SJCRH30 (cell line): ENCODE measurements around the gene C17orf58. TPM values are rescaled to one million over a fixed set of nuclear protein-coding genes. Genes with fewer than 3 reads are reported as not detected.
"Not testable (repeated sequence)": the region's sequence is repeated elsewhere in the genome, so short reads cannot be mapped to it uniquely, and the experiment has no call there.

Experiments used
- DNase-seq, 2 experiments: peaks; one replicate each; pipeline ENCODE4 v3.0.0-alpha.2; 2015 to 2020
- H3K27ac ChIP-seq: fragments of 250-450 bp; sonication (Bioruptor Pico); 2 replicates; pipeline ENCODE4 v1.5.1; 2020; ENCODE audit warnings: mild to moderate bottlenecking, moderate library complexity
- H3K27me3 ChIP-seq: fragments of 250-450 bp; sonication (Bioruptor Pico); 2 replicates; pipeline ENCODE4 v1.5.1; 2020; ENCODE audit warnings: mild to moderate bottlenecking, moderate library complexity
- H3K36me3 ChIP-seq: fragments of 250-450 bp; sonication (Bioruptor Pico); 2 replicates; pipeline ENCODE4 v1.5.1; 2020; ENCODE audit warnings: mild to moderate bottlenecking, moderate library complexity
- H3K4me1 ChIP-seq: fragments of 250-450 bp; sonication (Bioruptor Pico); 2 replicates; pipeline ENCODE4 v1.5.1; 2020; ENCODE audit warnings: mild to moderate bottlenecking, moderate library complexity
- H3K4me3 ChIP-seq: fragments of 250-450 bp; sonication (Bioruptor Pico); 2 replicates; pipeline ENCODE4 v1.5.1; 2020; ENCODE audit warnings: mild to moderate bottlenecking, moderate library complexity
- H3K9me3 ChIP-seq: fragments of 250-450 bp; sonication (Bioruptor Pico); replicated peaks from 2 replicates; pipeline ENCODE4 v1.5.1; 2020; ENCODE audit warnings: mild to moderate bottlenecking, moderate library complexity
- total RNA-seq: library from RNA; depleted of rRNA; stranded (reverse); fragments of >200 nt; shearing (Covaris generic); gene quantifications from 2 replicates; pipeline ENCODE4 v1.2.3, GENCODE V29; 2014; rRNA removed

Gene C17orf58
- 11.3 and 12.7 TPM in 2 replicates for total RNA-seq

GRCh38 chr17:67996301-67997171, at the start of gene C17orf58:
Gene C17orf58 (minus strand): TSS chr17:67996469. CDS start chr17:67996198, 271 bp downstream.
- not testable (repeated sequence) for H3K36me3 ChIP-seq, H3K9me3 ChIP-seq, H3K27me3 ChIP-seq, H3K27ac ChIP-seq, H3K4me1 ChIP-seq, DNase-seq
- peak within 1 kb of the TSS; percentile 93 for H3K4me3 ChIP-seq

GRCh38 chr17:68036304-68037147, 40.3 kb upstream of the C17orf58 start:
- Histone ChIP-seq H3K9me3 (no peaks in the 10 kb centered on the region), H3K27me3 (no peaks in the 10 kb centered on the region), H3K36me3 (peaks cover 51% of the 10 kb centered on the region), H3K4me3 (peak overlapping the region; percentile 100), H3K4me1 (peaks cover 2% of the 10 kb centered on the region; the same call in 1 of the 2 replicates), H3K27ac (peak overlapping the region; percentile 97)
- DNase-seq, result no peak

GRCh38 chr17:68035523-68036303, 39.4 kb upstream of the C17orf58 start, which contains the start of gene KPNA2:
Gene KPNA2 (plus strand): TSS chr17:68035735. CDS start chr17:68037133, 1,398 bp downstream.
- DNase-seq, result peak; percentile 95 to 98
- Histone ChIP-seq H3K4me3 (peak within 1 kb of the TSS; percentile 100), H3K36me3 (peaks cover 43% of the 10 kb centered on the region), H3K27ac (peak within 1 kb of the TSS; percentile 97), H3K9me3 (no peaks in the 10 kb centered on the region), H3K27me3 (no peaks in the 10 kb centered on the region), H3K4me1 (peaks cover 2% of the 10 kb centered on the region; the same call in 1 of the 2 replicates)

- Histone ChIP-seq H3K27me3 (no peaks in the 10 kb centered on the region), H3K9me3 (no peaks in the 10 kb centered on the region), H3K4me1 (peaks cover 2% of the 10 kb centered on the region; the same call in 1 of the 2 replicates), H3K27ac (peak overlapping the region; percentile 44), H3K4me3 (peak overlapping the region; percentile 55), H3K36me3 (peaks cover 37% of the 10 kb centered on the region)
- DNase-seq, result peak in 1 of 2 experiments; percentile 94
Measured at GRCh38 chr17:68035131-68035522, 38.9 kb upstream of the C17orf58 start.

- no peak for DNase-seq
- Histone ChIP-seq H3K4me1 (peaks cover 7% of the 10 kb centered on the region; the same call in 1 of the 2 replicates), H3K4me3 (peak overlapping the region; percentile 55), H3K9me3 (no peaks in the 10 kb centered on the region), H3K27ac (peak overlapping the region; percentile 44), H3K27me3 (no peaks in the 10 kb centered on the region), H3K36me3 (peaks cover 30% of the 10 kb centered on the region)
Measured at GRCh38 chr17:68034452-68034776, 38.1 kb upstream of the C17orf58 start.

- DNase-seq, result peak; percentile 79 to 92
- Histone ChIP-seq H3K4me1 (peaks cover 7% of the 10 kb centered on the region; the same call in 1 of the 2 replicates), H3K27ac (peak overlapping the region; percentile 44), H3K36me3 (peaks cover 24% of the 10 kb centered on the region), H3K4me3 (peak overlapping the region; percentile 55), H3K27me3 (no peaks in the 10 kb centered on the region), H3K9me3 (no peaks in the 10 kb centered on the region)
Measured at GRCh38 chr17:68033636-68034451, 37.6 kb upstream of the C17orf58 start.

GRCh38 chr17:68029512-68030215, 33.4 kb upstream of the C17orf58 start:
- no peaks in the 10 kb centered on the region for H3K9me3 ChIP-seq
- no peak overlapping the region for H3K4me3 ChIP-seq
- H3K36me3 ChIP-seq, result no peaks in the 10 kb centered on the region
- peak in 1 of 2 experiments; percentile 52 for DNase-seq
- H3K27ac ChIP-seq, result no peak overlapping the region
- no peaks in the 10 kb centered on the region for H3K27me3 ChIP-seq
- H3K4me1 ChIP-seq, result peaks cover 7% of the 10 kb centered on the region; the same call in 1 of the 2 replicates

GRCh38 chr17:68022547-68022946, 26.3 kb upstream of the C17orf58 start:
- not testable (repeated sequence) for H3K4me3 ChIP-seq, H3K9me3 ChIP-seq, H3K27me3 ChIP-seq, DNase-seq, H3K4me1 ChIP-seq, H3K27ac ChIP-seq, H3K36me3 ChIP-seq

GRCh38 chr17:68021963-68022362, 25.7 kb upstream of the C17orf58 start:
- H3K4me1 ChIP-seq, result 0 out of 2 replicates have a peak, but pooled peaks cover 2% of the 10 kb centered on the region
- DNase-seq, result no peak
- no peak overlapping the region for H3K4me3 ChIP-seq
- H3K36me3 ChIP-seq, result no peaks in the 10 kb centered on the region
- no peaks in the 10 kb centered on the region for H3K27me3 ChIP-seq
- H3K9me3 ChIP-seq, result no peaks in the 10 kb centered on the region
- H3K27ac ChIP-seq, result no peak overlapping the region

GRCh38 chr17:68020791-68021190, 24.5 kb upstream of the C17orf58 start:
- not testable (repeated sequence) for H3K36me3 ChIP-seq, H3K4me1 ChIP-seq, H3K27me3 ChIP-seq, H3K9me3 ChIP-seq
- DNase-seq, result peak in 1 of 2 experiments; percentile 21
- H3K4me3 ChIP-seq, result peak overlapping the region; percentile 68
- H3K27ac ChIP-seq, result peak overlapping the region; percentile 74

- no peaks in the 10 kb centered on the region for H3K27me3 ChIP-seq
- H3K27ac ChIP-seq, result peak overlapping the region; percentile 74
- H3K4me3 ChIP-seq, result peak overlapping the region; percentile 68
- 0 out of 2 replicates have a peak, but pooled peaks cover 2% of the 10 kb centered on the region for H3K4me1 ChIP-seq
- no peaks in the 10 kb centered on the region for H3K36me3 ChIP-seq
- no peak for DNase-seq
- no peaks in the 10 kb centered on the region for H3K9me3 ChIP-seq
Measured at GRCh38 chr17:68020409-68020756, 24.1 kb upstream of the C17orf58 start.

- Histone ChIP-seq H3K4me1 (0 out of 2 replicates have a peak, but pooled peaks cover 2% of the 10 kb centered on the region), H3K27me3 (no peaks in the 10 kb centered on the region)
- DNase-seq, result peak; percentile 95 to 98
Measured at GRCh38 chr17:68019675-68020408, 23.6 kb upstream of the C17orf58 start.

More at GRCh38 chr17:68019675-68020408, 23.6 kb upstream of the C17orf58 start:
- peak overlapping the region; percentile 74 for H3K27ac ChIP-seq
- no peaks in the 10 kb centered on the region for H3K9me3 ChIP-seq
- H3K36me3 ChIP-seq, result no peaks in the 10 kb centered on the region
- peak overlapping the region; percentile 68 for H3K4me3 ChIP-seq
